ENCODE results near the gene PEF1.

- TF ChIP-seq POLR2A (IDR thresholded peaks at IDR 0.05): no peak
- TF ChIP-seq CTCF (IDR thresholded peaks at IDR 0.05): no peak
Observed at GRCh38 chr1:31632649-31633048, 12.0 kb downstream of the PEF1 start.
